Erythroblast (primary cell): ENCODE data around the gene QRFP.

Experiments used
- GATA1 ChIP-seq: IDR thresholded peaks from 2 replicates; pipeline ENCODE4 v1.6.1; 2011; ENCODE audit warnings: low read depth, mild to moderate bottlenecking, control low read depth, low read length, moderate library complexity
- POLR2A ChIP-seq: IDR thresholded peaks from 2 replicates; pipeline ENCODE4 v1.6.1; 2011; ENCODE audit warnings: mild to moderate bottlenecking, low read length

GRCh38 chr9:130936285-130937117 lies 39.9 kb upstream of the QRFP start:
- TF ChIP-seq POLR2A (no peak), GATA1 (no peak)
